Keratinocyte (primary cell): ENCODE measurements around the gene PIPOX. TPM values are rescaled to one million over a fixed set of nuclear protein-coding genes. Genes with fewer than 3 reads are reported as not detected.

Experiments
- DNase-seq: peaks from one replicate; pipeline ENCODE4 v3.0.0-alpha.2; 2011; ENCODE audit warnings: low read depth, missing footprints, low spot score
- FAIRE-seq: peaks from 2 replicates; lab custom pipeline; 2011; peaks lifted over from hg19 to GRCh38; lab: Jason Lieb, UNC
- H2AFZ ChIP-seq: 2 replicates; pipeline ENCODE4 v1.6.0; 2012; ENCODE audit warnings: low read length, control low read depth, inconsistent platforms; ENCODE audit not compliant: control insufficient read depth
- H3K27ac ChIP-seq: 2 replicates; pipeline ENCODE4 v1.5.1; 2011; ENCODE audit warnings: low read length; ENCODE audit not compliant: control insufficient read depth, insufficient read depth
- H3K27me3 ChIP-seq: 3 replicates; pipeline ENCODE4 v1.6.0; 2011; ENCODE audit warnings: low read length; ENCODE audit not compliant: control insufficient read depth, insufficient read depth; ENCODE audit errors: extremely low read depth
- H3K36me3 ChIP-seq, 2 experiments: 2 replicates in 1 of 2; 3 replicates in 1 of 2; pipeline ENCODE4 v1.5.1; 2011; ENCODE audit warnings: low read length in 2 of 2, mild to moderate bottlenecking in 1 of 2; ENCODE audit not compliant: control insufficient read depth in 2 of 2, insufficient read depth in 2 of 2; ENCODE audit errors: extremely low read depth in 1 of 2
- H3K4me1 ChIP-seq: 3 replicates; pipeline ENCODE4 v1.5.1; 2011; ENCODE audit warnings: low read length; ENCODE audit not compliant: control insufficient read depth, insufficient read depth; ENCODE audit errors: extremely low read depth
- H3K4me2 ChIP-seq: 3 replicates; pipeline ENCODE4 v1.6.0; 2011; ENCODE audit warnings: low read depth, low read length; ENCODE audit not compliant: control insufficient read depth, insufficient read depth; ENCODE audit errors: extremely low read depth
- H3K4me3 ChIP-seq, 3 experiments: fragments of 200-600 bp in 1 of 3; sonication (generic) in 1 of 3; 2 replicates in 2 of 3; 3 replicates in 1 of 3; pipeline ENCODE4 v1.5.1; 2011 to 2016; ENCODE audit warnings: low read length in 3 of 3, mild to moderate bottlenecking in 3 of 3, control low read depth in 2 of 3, inconsistent platforms in 1 of 3, low read depth in 1 of 3, mixed read lengths in 1 of 3, mixed run types in 1 of 3, moderate library complexity in 1 of 3; ENCODE audit not compliant: control insufficient read depth in 2 of 3, insufficient read depth in 2 of 3; ENCODE audit errors: extremely low read depth in 1 of 3
- H3K79me2 ChIP-seq: 2 replicates; pipeline ENCODE4 v1.6.0; 2012; ENCODE audit warnings: low read length; ENCODE audit not compliant: control insufficient read depth, insufficient read depth
- H3K9ac ChIP-seq: 3 replicates; pipeline ENCODE4 v1.6.0; 2011; ENCODE audit warnings: low read length; ENCODE audit not compliant: control insufficient read depth, insufficient read depth; ENCODE audit errors: extremely low read depth
- H3K9me1 ChIP-seq: 3 replicates; pipeline ENCODE4 v1.6.0; 2011; ENCODE audit warnings: low read length; ENCODE audit not compliant: control insufficient read depth, insufficient read depth; ENCODE audit errors: extremely low read depth
- H3K9me3 ChIP-seq: 2 replicates; pipeline ENCODE4 v1.5.1; 2012; ENCODE audit warnings: low read depth, low read length; ENCODE audit not compliant: control insufficient read depth
- H4K20me1 ChIP-seq: 3 replicates; pipeline ENCODE4 v1.6.0; 2011; ENCODE audit warnings: low read length; ENCODE audit not compliant: control insufficient read depth, insufficient read depth; ENCODE audit errors: extremely low read depth
- EZH2 ChIP-seq: IDR thresholded peaks from one replicate; pipeline ENCODE4 v1.6.1; 2012; ENCODE audit warnings: inconsistent platforms, mild to moderate bottlenecking, low read length, moderate library complexity
- dilution Hi-C: fragments of 300-500 bp; cut with MboI; formaldehyde crosslinking; loops from one replicate; pipeline ENCODE4 v1.7.0; 2020; ENCODE audit warnings: low sequenced_read_pairs; ENCODE audit not compliant: extremely low pct_ligation_motif_present
- polyA plus RNA-seq, 5 experiments: library from polyadenylated mRNA; depleted of rRNA in 3 of 5; stranded (reverse) in 3 of 5; stranded (forward) in 1 of 5; unstranded in 1 of 5; fragments of >200 nt; gene quantifications; 1 replicate in 1 of 5; 2 replicates in 3 of 5; 3 replicates in 1 of 5; pipeline versions ENCODE4 v1.2.1 to v1.2.3, GENCODE V29; 2011 to 2012; ENCODE audit warnings: missing spikeins in 2 of 5, low read depth in 1 of 5, low replicate concordance in 1 of 5
- TF ChIP-seq, protein P1 (sequence below), 3 experiments: IDR thresholded peaks in 1 of 3; conservative IDR thresholded peaks in 1 of 3; optimal IDR thresholded peaks in 1 of 3; 2 replicates in 2 of 3; 3 replicates in 1 of 3; pipeline versions ENCODE3 to v1.5.1; 2011; ENCODE audit warnings: low read length in 3 of 3, mild to moderate bottlenecking in 3 of 3, moderate library complexity in 2 of 3, control low read depth in 1 of 3, inconsistent platforms in 1 of 3; ENCODE audit not compliant: insufficient read depth in 2 of 3; ENCODE audit errors: extremely low read depth in 1 of 3

The PIPOX gene
- polyA plus RNA-seq, 1 donor (not counting 4 experiments of a cell fraction or from before 2014, with no cell fraction given) = not detected

DNA sequence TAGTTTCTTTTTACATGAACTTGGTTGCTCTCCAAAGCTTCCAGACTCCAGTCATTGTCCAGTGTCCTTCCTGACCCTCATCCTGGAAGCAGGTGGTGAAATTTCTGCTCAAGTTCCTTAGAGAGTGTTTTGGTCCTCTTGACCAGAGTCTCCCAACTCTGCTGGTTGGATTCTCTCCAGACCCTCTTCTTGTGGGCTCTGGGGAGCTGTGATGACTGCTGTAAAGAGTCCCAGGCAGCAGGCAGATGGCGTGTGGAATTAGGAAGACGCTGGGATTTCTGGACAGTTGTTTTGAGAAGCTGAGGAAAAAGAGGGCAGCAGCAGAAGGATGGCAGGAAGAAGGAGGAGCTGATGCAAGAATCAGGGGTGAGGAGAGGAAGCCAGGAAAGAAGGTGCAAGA, 35.5 kb upstream of the PIPOX start:
- no peak overlapping the region for H2AFZ ChIP-seq
- no peak for DNase-seq
- FAIRE-seq = no peak
- H3K4me2 ChIP-seq = no peak overlapping the region
- no peaks in the 10 kb centered on the region for H3K79me2 ChIP-seq
- H3K27me3 ChIP-seq = peaks cover 56% of the 10 kb centered on the region
- no peak overlapping the region for H3K4me3 ChIP-seq
- no peak overlapping the region for H3K9ac ChIP-seq
- H4K20me1 ChIP-seq = no peaks in the 10 kb centered on the region
- TF ChIP-seq, protein P1, sequence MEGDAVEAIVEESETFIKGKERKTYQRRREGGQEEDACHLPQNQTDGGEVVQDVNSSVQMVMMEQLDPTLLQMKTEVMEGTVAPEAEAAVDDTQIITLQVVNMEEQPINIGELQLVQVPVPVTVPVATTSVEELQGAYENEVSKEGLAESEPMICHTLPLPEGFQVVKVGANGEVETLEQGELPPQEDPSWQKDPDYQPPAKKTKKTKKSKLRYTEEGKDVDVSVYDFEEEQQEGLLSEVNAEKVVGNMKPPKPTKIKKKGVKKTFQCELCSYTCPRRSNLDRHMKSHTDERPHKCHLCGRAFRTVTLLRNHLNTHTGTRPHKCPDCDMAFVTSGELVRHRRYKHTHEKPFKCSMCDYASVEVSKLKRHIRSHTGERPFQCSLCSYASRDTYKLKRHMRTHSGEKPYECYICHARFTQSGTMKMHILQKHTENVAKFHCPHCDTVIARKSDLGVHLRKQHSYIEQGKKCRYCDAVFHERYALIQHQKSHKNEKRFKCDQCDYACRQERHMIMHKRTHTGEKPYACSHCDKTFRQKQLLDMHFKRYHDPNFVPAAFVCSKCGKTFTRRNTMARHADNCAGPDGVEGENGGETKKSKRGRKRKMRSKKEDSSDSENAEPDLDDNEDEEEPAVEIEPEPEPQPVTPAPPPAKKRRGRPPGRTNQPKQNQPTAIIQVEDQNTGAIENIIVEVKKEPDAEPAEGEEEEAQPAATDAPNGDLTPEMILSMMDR (optimal IDR thresholded peaks at IDR 0.05 in 1 of 3, IDR thresholded peaks at IDR 0.05 in 1 of 3, conservative IDR thresholded peaks at IDR 0.05 in 1 of 3; ENCODE audit: extremely low read depth in 1 of 3, insufficient read depth in 2 of 3, low read length in 3 of 3) = no peak
- no peak for TF ChIP-seq EZH2
- dilution Hi-C loops = no loop called here
- H3K9me3 ChIP-seq = no peaks in the 10 kb centered on the region
- no peaks in the 10 kb centered on the region for H3K36me3 ChIP-seq
- H3K4me1 ChIP-seq = peaks cover 3% of the 10 kb centered on the region
- H3K9me1 ChIP-seq = no peaks in the 10 kb centered on the region
- no peak overlapping the region for H3K27ac ChIP-seq

DNA sequence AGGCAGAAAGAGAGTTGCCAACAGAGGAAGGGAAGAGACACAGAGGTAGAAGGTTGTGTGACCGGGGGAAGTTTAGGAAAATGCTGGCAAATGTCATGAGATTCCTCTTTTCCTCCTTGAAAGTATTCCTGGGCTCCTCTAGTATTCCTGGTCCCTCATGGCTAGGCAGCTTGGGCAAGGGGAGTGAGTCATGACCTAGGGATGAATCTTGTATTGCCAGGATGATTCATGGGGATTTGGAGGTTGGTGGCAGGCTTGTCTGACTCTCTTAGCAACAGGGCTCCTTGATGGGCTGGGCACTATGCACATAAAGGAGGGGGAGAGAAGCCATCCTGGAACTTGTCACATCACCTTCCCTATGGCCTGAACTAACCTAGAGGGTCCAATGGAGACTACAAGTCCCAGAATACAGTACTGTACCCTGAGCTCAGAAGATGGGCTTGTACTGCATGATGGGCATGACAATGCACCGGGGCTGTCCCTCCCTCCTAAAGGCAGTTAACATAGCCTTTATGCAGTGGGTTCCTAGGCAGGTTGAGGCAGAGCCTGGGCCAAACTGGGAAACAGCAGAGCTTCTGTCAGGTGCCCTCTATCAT, 35.0 kb upstream of the PIPOX start:
- Histone ChIP-seq H3K9me1 (no peaks in the 10 kb centered on the region), H3K36me3 (no peaks in the 10 kb centered on the region), H3K79me2 (no peaks in the 10 kb centered on the region), H3K4me3 (no peak overlapping the region), H3K9ac (no peak overlapping the region), H3K9me3 (no peaks in the 10 kb centered on the region), H2AFZ (no peak overlapping the region), H3K4me2 (no peak overlapping the region), H4K20me1 (no peaks in the 10 kb centered on the region), H3K27ac (no peak overlapping the region), H3K4me1 (peaks cover 3% of the 10 kb centered on the region), H3K27me3 (peaks cover 54% of the 10 kb centered on the region)
- dilution Hi-C loops = no loop called here
- DNase-seq (peak; percentile 19), FAIRE-seq (peak; percentile 67)
- no peak for TF ChIP-seq EZH2
- TF ChIP-seq, protein P1 (optimal IDR thresholded peaks at IDR 0.05 in 1 of 3, IDR thresholded peaks at IDR 0.05 in 1 of 3, conservative IDR thresholded peaks at IDR 0.05 in 1 of 3; ENCODE audit: extremely low read depth in 1 of 3, insufficient read depth in 2 of 3, low read length in 3 of 3) = no peak
